Tibial nerve (tissue), 4 donors: ENCODE results near the gene NFIA. TPM values are rescaled to one million over a fixed set of nuclear protein-coding genes. Genes with fewer than 3 reads are reported as not detected.

Experiments
- DNase-seq, 2 donors: peaks; one replicate each; pipeline ENCODE4 v3.0.0-alpha.2; 2019; ENCODE audit warnings: low spot score in 2 of 2
- H3K27ac ChIP-seq, 4 donors: fragments of 200-600 bp; sonication (generic) in 3 of 4; one replicate each; pipeline ENCODE4 v1.5.1; 2017 to 2019; ENCODE audit warnings: mild to moderate bottlenecking in 1 of 4
- H3K27me3 ChIP-seq, 2 donors: fragments of 200-600 bp; sonication (generic) in 1 of 2; one replicate each; pipeline versions ENCODE4 v1.5.1 to v1.6.0; 2017 to 2019
- H3K36me3 ChIP-seq, 3 donors: fragments of 200-600 bp; sonication (generic); one replicate each; pipeline ENCODE4 v1.5.1; 2018 to 2019
- H3K4me1 ChIP-seq, 4 donors: fragments of 200-600 bp; sonication (generic) in 3 of 4; one replicate each; pipeline ENCODE4 v1.5.1; 2017 to 2019
- H3K4me3 ChIP-seq, 4 donors: fragments of 200-600 bp; sonication (generic) in 3 of 4; one replicate each; pipeline ENCODE4 v1.5.1; 2017 to 2019; ENCODE audit warnings: mild to moderate bottlenecking in 1 of 4, moderate library complexity in 1 of 4
- H3K9me3 ChIP-seq, 4 donors: fragments of 200-600 bp; sonication (generic) in 3 of 4; one replicate each; pipeline ENCODE4 v1.5.1; 2017 to 2019
- EP300 ChIP-seq, 2 donors: sonication (generic); formaldehyde crosslinking; IDR thresholded peaks; one replicate each; pipeline ENCODE4 v1.6.1; 2017; ENCODE audit warnings: antibody characterized with exemption in 2 of 2, mild to moderate bottlenecking in 1 of 2
- POLR2A ChIP-seq, 2 donors: fragments of 450-650 bp; IDR thresholded peaks; one replicate each; pipeline ENCODE4 v1.6.1; 2017; ENCODE audit warnings: antibody characterized with exemption in 2 of 2, mild to moderate bottlenecking in 2 of 2, moderate library complexity in 2 of 2
- WGBS, 2 donors: methylation state at CpG; one replicate each; pipeline ENCODE4 v1.1.5; 2018; 5-methylcytosine and 5-hydroxymethylcytosine counted together
- total RNA-seq, 4 donors: library from RNA; depleted of rRNA; stranded (reverse); fragments of >200 nt; gene quantifications; one replicate each; pipeline ENCODE4 v1.1.0, GENCODE V29; 2016
- TF ChIP-seq, protein P1 (sequence below), 5 experiments: fragments of 200-600 bp in 3 of 5; fragments of 450-650 bp in 2 of 5; sonication (generic) in 3 of 5; IDR thresholded peaks; one replicate each; pipeline ENCODE4 v1.5.1; 2016 to 2019; ENCODE audit warnings: antibody characterized with exemption in 5 of 5, mild to moderate bottlenecking in 3 of 5, moderate library complexity in 2 of 5

NFIA gene
- total RNA-seq, 4 donors from 2014 or later = 71.2 to 81.4 (median 75.7) TPM

DNA sequence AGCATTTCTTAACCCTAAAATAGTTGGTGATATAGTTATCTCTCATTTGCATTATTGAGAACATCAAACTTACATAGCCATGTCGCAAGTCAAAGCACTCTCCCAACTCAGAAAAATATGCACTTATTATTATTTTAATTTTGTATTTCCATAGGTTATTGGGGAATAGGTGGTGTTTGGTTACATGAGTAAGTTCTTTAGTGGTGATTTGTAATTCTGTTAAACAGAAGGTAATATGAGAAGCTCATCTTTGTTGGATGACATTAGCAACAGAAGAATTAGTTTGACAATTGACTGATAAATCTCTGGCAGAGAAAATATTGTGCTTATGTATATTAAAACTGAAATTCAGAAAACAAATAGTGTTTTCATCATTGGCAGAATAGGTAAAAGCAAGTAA lies 154.8 kb downstream of the NFIA start:
- no peak overlapping the region for H3K4me3 ChIP-seq
- H3K9me3 ChIP-seq = no peaks in the 10 kb centered on the region
- no peak for DNase-seq
- H3K36me3 ChIP-seq = no peaks in the 10 kb centered on the region
- peaks cover 0 to 39% (median 0%) of the 10 kb centered on the region in 4 donors for H3K4me1 ChIP-seq
- 97 to 100% methylated on average over 1 of the region's 1 CpG for WGBS, 2 donors
- TF ChIP-seq, protein P1, sequence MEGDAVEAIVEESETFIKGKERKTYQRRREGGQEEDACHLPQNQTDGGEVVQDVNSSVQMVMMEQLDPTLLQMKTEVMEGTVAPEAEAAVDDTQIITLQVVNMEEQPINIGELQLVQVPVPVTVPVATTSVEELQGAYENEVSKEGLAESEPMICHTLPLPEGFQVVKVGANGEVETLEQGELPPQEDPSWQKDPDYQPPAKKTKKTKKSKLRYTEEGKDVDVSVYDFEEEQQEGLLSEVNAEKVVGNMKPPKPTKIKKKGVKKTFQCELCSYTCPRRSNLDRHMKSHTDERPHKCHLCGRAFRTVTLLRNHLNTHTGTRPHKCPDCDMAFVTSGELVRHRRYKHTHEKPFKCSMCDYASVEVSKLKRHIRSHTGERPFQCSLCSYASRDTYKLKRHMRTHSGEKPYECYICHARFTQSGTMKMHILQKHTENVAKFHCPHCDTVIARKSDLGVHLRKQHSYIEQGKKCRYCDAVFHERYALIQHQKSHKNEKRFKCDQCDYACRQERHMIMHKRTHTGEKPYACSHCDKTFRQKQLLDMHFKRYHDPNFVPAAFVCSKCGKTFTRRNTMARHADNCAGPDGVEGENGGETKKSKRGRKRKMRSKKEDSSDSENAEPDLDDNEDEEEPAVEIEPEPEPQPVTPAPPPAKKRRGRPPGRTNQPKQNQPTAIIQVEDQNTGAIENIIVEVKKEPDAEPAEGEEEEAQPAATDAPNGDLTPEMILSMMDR (IDR thresholded peaks at IDR 0.05) = no peak
- no peak for TF ChIP-seq EP300 (IDR thresholded peaks at IDR 0.05)
- no peaks in the 10 kb centered on the region for H3K27me3 ChIP-seq
- H3K27ac ChIP-seq = no peak overlapping the region

- Histone ChIP-seq H3K4me1 (peaks cover 0 to 39% (median 0%) of the 10 kb centered on the region in 4 donors), H3K36me3 (no peaks in the 10 kb centered on the region), H3K4me3 (no peak overlapping the region), H3K27me3 (no peaks in the 10 kb centered on the region), H3K27ac (no peak overlapping the region), H3K9me3 (no peaks in the 10 kb centered on the region)
- TF ChIP-seq EP300 (IDR thresholded peaks at IDR 0.05) (no peak), POLR2A (IDR thresholded peaks at IDR 0.05) (no peak)
- TF ChIP-seq, protein P1 (IDR thresholded peaks at IDR 0.05) = no peak
- DNase-seq = no peak
- 91 to 93% methylated on average over 3 of the region's 3 CpGs for WGBS, 2 donors
Measured at GRCh38 chr1:61237659-61238358, 155.4 kb downstream of the NFIA start.

DNA sequence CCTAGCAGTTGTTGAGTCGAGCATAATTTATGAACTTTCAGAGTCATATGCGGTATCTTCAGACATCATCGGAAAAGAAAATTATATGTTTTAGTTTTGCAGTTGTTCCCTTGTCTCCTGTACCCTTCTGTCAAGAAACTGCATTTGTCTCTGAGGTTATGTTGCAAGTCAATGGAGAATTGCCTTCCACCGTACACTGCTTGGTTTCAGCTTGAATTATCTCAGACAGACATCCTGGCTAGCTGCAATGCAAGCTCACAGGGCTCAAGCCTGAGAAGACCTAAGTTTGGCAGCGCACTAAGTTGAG lies 156.0 kb downstream of the NFIA start:
- H3K27ac ChIP-seq = no peak overlapping the region
- H3K4me3 ChIP-seq = no peak overlapping the region
- peaks cover 0 to 38% (median 0%) of the 10 kb centered on the region in 4 donors for H3K4me1 ChIP-seq
- TF ChIP-seq POLR2A (IDR thresholded peaks at IDR 0.05) = no peak
- no peak for TF ChIP-seq EP300 (IDR thresholded peaks at IDR 0.05)
- TF ChIP-seq, protein P1 (IDR thresholded peaks at IDR 0.05) = no peak
- no peaks in the 10 kb centered on the region for H3K36me3 ChIP-seq
- H3K9me3 ChIP-seq = no peaks in the 10 kb centered on the region
- DNase-seq = no peak
- WGBS, 2 donors = 85% methylated on average over 5 of the region's 5 CpGs
- no peaks in the 10 kb centered on the region for H3K27me3 ChIP-seq

- no peak overlapping the region for H3K4me3 ChIP-seq
- peaks cover 0 to under 1% (median 0%) of the 10 kb centered on the region in 4 donors for H3K9me3 ChIP-seq
- peaks cover 0 to 49% (median 7%) of the 10 kb centered on the region in 4 donors for H3K4me1 ChIP-seq
- peak overlapping the region in 2 of 4 donors; percentile 20 to 56 for H3K27ac ChIP-seq
- H3K27me3 ChIP-seq = no peaks in the 10 kb centered on the region
- DNase-seq = no peak
- H3K36me3 ChIP-seq = no peaks in the 10 kb centered on the region
- WGBS, 2 donors = 75 to 85% methylated on average over 3 of the region's 3 CpGs
- TF ChIP-seq, protein P1 (IDR thresholded peaks at IDR 0.05) = no peak
- TF ChIP-seq EP300 (IDR thresholded peaks at IDR 0.05) (no peak), POLR2A (IDR thresholded peaks at IDR 0.05) (no peak)
Measured at GRCh38 chr1:61240878-61241277, 158.5 kb downstream of the NFIA start.

- H3K4me3 ChIP-seq = no peak overlapping the region
- DNase-seq = peak; percentile 23 to 66
- H3K27ac ChIP-seq = peak overlapping the region in 2 of 4 donors; percentile 20 to 56
- H3K27me3 ChIP-seq = no peaks in the 10 kb centered on the region
- TF ChIP-seq EP300 (IDR thresholded peaks at IDR 0.05) = peak in 1 of 2 donors; percentile 39
- TF ChIP-seq, protein P1 (IDR thresholded peaks at IDR 0.05) = no peak
- H3K36me3 ChIP-seq = no peaks in the 10 kb centered on the region
- H3K9me3 ChIP-seq = peaks cover 0 to 3% (median 0%) of the 10 kb centered on the region in 4 donors
- H3K4me1 ChIP-seq = peaks cover 0 to 49% (median 7%) of the 10 kb centered on the region in 4 donors
- WGBS, 2 donors = 39% methylated on average over 4 of the region's 4 CpGs
Measured at GRCh38 chr1:61241411-61241838, 159.1 kb downstream of the NFIA start.
